ENCODE measurements around the gene RAB6A.

DNA sequence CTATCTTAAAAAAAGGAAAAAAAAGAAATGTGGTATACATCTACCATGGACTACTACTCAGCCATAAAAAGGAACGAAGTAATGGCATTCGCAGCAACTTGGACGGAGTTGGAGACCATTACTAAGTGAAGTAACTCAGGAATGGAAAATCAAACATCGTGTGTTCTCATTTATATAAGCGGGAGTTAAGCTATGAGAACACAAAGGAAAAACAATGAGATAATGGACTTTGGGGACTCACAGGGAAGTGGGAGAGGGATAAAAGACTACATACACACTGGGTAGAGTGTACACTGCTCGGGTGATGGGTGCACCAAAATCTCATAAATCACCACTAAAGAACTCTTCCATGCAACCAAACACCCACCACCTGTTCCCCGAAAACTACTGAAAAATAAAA lies 11.8 kb downstream of the RAB6A start:
- TF ChIP-seq POLR2AphosphoS5 (IDR thresholded peaks at IDR 0.05) = no peak
- TF ChIP-seq, protein P1, sequence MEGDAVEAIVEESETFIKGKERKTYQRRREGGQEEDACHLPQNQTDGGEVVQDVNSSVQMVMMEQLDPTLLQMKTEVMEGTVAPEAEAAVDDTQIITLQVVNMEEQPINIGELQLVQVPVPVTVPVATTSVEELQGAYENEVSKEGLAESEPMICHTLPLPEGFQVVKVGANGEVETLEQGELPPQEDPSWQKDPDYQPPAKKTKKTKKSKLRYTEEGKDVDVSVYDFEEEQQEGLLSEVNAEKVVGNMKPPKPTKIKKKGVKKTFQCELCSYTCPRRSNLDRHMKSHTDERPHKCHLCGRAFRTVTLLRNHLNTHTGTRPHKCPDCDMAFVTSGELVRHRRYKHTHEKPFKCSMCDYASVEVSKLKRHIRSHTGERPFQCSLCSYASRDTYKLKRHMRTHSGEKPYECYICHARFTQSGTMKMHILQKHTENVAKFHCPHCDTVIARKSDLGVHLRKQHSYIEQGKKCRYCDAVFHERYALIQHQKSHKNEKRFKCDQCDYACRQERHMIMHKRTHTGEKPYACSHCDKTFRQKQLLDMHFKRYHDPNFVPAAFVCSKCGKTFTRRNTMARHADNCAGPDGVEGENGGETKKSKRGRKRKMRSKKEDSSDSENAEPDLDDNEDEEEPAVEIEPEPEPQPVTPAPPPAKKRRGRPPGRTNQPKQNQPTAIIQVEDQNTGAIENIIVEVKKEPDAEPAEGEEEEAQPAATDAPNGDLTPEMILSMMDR (IDR thresholded peaks at IDR 0.05) = no peak
- TF ChIP-seq POLR2A (IDR thresholded peaks at IDR 0.05) = no peak
- no peak for TF ChIP-seq EP300 (IDR thresholded peaks at IDR 0.05)
